Natural killer cell (primary cell): ENCODE results near the gene PRR7. TPM values are rescaled to one million over a fixed set of nuclear protein-coding genes. Genes with fewer than 3 reads are reported as not detected.

Source experiments
- ATAC-seq, 3 donors: fragments of 150-1000 bp in 2 of 3; fragments of 200-7000 bp in 1 of 3; cut with Tn5 transposase; 1 replicate in 1 of 3; 2 replicates in 2 of 3; pipeline ENCODE4 v1.10.0; 2021; ENCODE audit warnings: mild to moderate bottlenecking in 2 of 3, moderate library complexity in 2 of 3
- DNase-seq, 2 donors: peaks; one replicate each; pipeline versions ENCODE4 v3.0.0 to v3.0.0-alpha.2; 2013 to 2021; ENCODE audit warnings: mixed read lengths in 1 of 2
- H3K27ac ChIP-seq: one replicate; pipeline ENCODE4 v1.5.1; 2013; ENCODE audit warnings: mild to moderate bottlenecking, low read length
- H3K27me3 ChIP-seq: one replicate; pipeline ENCODE4 v1.6.1; 2013; ENCODE audit warnings: low read length; ENCODE audit not compliant: control insufficient read depth, insufficient read depth
- H3K36me3 ChIP-seq: one replicate; pipeline ENCODE4 v1.6.1; 2013; ENCODE audit warnings: low read length; ENCODE audit not compliant: control insufficient read depth, insufficient read depth
- H3K4me1 ChIP-seq: one replicate; pipeline ENCODE4 v1.6.1; 2013; ENCODE audit warnings: low read length; ENCODE audit not compliant: control insufficient read depth, insufficient read depth
- H3K4me3 ChIP-seq: one replicate; pipeline ENCODE4 v1.5.1; 2013; ENCODE audit warnings: low read length
- H3K9me3 ChIP-seq: one replicate; pipeline ENCODE4 v1.6.1; 2013; ENCODE audit warnings: low read length; ENCODE audit not compliant: control insufficient read depth, insufficient read depth
- H3K27ac Mint-ChIP-seq, 2 donors: one replicate each; pipeline ENCODE4 v1.8.0; 2022; ENCODE audit warnings: mild to moderate bottlenecking in 2 of 2, mixed read lengths in 2 of 2, moderate library complexity in 1 of 2
- H3K27me3 Mint-ChIP-seq, 2 donors: one replicate each; pipeline ENCODE4 v1.8.0; 2022; ENCODE audit warnings: low read depth in 2 of 2, mixed read lengths in 2 of 2
- H3K36me3 Mint-ChIP-seq: one replicate; pipeline ENCODE4 v1.8.0; 2022; ENCODE audit warnings: mixed read lengths
- H3K4me1 Mint-ChIP-seq, 2 donors: one replicate each; pipeline ENCODE4 v1.8.0; 2022; ENCODE audit warnings: mixed read lengths in 2 of 2
- H3K4me3 Mint-ChIP-seq: one replicate; pipeline ENCODE4 v1.8.0; 2022; ENCODE audit warnings: mild to moderate bottlenecking, moderate library complexity, mixed read lengths
- H3K9me3 Mint-ChIP-seq, 2 donors: one replicate each; pipeline ENCODE4 v1.8.0; 2022; ENCODE audit warnings: mixed read lengths in 2 of 2
- WGBS: methylation state at CpG from one replicate; pipeline ENCODE4 v1.1.7; 2013; ENCODE audit warnings: missing lambda C conversion rate; ENCODE audit not compliant: insufficient coverage; 5-methylcytosine and 5-hydroxymethylcytosine counted together
- intact Hi-C: fragments of 100-400 bp; cut with micrococcal nuclease; formaldehyde crosslinking; loops from one replicate; pipeline ENCODE4 v1.14.2; 2022
- total RNA-seq, 4 donors: library from RNA; stranded (reverse); fragments of 120-200 nt in 1 of 4; gene quantifications; one replicate each; pipeline versions ENCODE4 v1.2.3 to v1.2.4, GENCODE V29; 2013 to 2022
- TF ChIP-seq, protein P1 (sequence below): fragments of 200-600 bp; IDR thresholded peaks from one replicate; pipeline ENCODE4 v1.8.0; 2022; ENCODE audit warnings: antibody characterized with exemption

Gene PRR7
- total RNA-seq, 3 donors from 2014 or later (not counting 1 experiment from before 2014, with no cell fraction given), result 21.6 to 27.9 (median 23.3) TPM

DNA sequence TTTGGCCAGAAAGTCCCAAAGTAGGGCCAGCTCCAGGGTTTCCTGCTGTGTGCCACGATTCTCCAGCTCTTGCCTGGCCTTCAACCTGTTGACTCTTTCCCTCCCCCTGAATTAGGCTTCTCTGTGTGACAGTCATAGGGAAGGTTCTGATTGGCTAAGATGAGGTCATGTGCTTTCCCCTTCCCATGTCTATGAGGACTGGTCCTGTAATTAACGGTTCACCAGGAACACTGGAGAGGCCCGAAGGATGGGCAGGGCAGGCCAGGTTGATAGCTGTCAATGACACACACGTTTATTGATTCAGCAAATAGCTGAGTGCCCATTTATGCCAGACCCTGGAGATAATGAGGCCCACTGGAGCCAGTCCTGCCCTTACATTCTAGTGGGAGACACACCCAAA, 9.0 kb upstream of the PRR7 start:
- WGBS, result 96% methylated on average over 4 of the region's 4 CpGs
- H3K4me1 Mint-ChIP-seq, result peaks cover 10 to 50% of the 10 kb centered on the region in 2 donors
- ATAC-seq, result no peak
- peaks cover 92% of the 10 kb centered on the region for H3K36me3 ChIP-seq
- no peak overlapping the region for H3K4me3 ChIP-seq
- intact Hi-C loops, result loop anchor here (1.0 kb wide), 1 partner anchor 11 kb away; no protein-coding TSS in a partner anchor
- peaks cover 56% of the 10 kb centered on the region for H3K4me1 ChIP-seq
- no peaks in the 10 kb centered on the region for H3K36me3 Mint-ChIP-seq
- no peaks in the 10 kb centered on the region for H3K9me3 ChIP-seq
- TF ChIP-seq, protein P1, sequence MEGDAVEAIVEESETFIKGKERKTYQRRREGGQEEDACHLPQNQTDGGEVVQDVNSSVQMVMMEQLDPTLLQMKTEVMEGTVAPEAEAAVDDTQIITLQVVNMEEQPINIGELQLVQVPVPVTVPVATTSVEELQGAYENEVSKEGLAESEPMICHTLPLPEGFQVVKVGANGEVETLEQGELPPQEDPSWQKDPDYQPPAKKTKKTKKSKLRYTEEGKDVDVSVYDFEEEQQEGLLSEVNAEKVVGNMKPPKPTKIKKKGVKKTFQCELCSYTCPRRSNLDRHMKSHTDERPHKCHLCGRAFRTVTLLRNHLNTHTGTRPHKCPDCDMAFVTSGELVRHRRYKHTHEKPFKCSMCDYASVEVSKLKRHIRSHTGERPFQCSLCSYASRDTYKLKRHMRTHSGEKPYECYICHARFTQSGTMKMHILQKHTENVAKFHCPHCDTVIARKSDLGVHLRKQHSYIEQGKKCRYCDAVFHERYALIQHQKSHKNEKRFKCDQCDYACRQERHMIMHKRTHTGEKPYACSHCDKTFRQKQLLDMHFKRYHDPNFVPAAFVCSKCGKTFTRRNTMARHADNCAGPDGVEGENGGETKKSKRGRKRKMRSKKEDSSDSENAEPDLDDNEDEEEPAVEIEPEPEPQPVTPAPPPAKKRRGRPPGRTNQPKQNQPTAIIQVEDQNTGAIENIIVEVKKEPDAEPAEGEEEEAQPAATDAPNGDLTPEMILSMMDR, result no peak
- DNase-seq, result peak in 1 of 2 donors; percentile 11
- H3K27ac ChIP-seq, result no peak overlapping the region
- H3K27ac Mint-ChIP-seq, result peak overlapping the region; percentile 38 to 48
- H3K9me3 Mint-ChIP-seq, result no peaks in the 10 kb centered on the region
- H3K27me3 Mint-ChIP-seq, result no peaks in the 10 kb centered on the region
- no peaks in the 10 kb centered on the region for H3K27me3 ChIP-seq
- H3K4me3 Mint-ChIP-seq, result no peak overlapping the region

DNA sequence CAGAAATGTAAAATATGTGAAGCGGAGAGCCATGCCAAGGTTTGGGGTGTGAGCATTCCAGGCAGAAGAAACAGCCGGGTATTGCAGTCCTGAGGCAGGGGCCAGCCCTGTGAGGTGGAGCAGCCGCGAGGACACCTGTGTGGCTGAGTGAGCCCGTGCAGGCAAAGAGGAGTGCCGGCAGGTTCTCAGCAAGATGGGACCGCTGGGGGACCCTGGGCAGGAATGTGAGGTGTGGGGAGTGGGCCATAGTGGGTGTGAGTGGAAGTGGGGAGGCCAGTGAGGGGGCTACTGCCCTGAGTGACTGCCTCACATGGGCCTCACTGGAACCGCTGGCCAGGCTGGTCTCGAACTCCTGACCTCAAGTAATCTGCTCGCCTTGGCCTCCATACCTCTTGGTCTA, 8.1 kb upstream of the PRR7 start:
- no peak for ATAC-seq
- no peaks in the 10 kb centered on the region for H3K27me3 ChIP-seq
- Mint-ChIP-seq H3K36me3 (no peaks in the 10 kb centered on the region), H3K27ac (peak overlapping the region; percentile 38 to 48), H3K9me3 (no peaks in the 10 kb centered on the region), H3K4me3 (no peak overlapping the region), H3K4me1 (peaks cover 7 to 45% of the 10 kb centered on the region in 2 donors), H3K27me3 (no peaks in the 10 kb centered on the region)
- intact Hi-C loops, result no loop called here
- no peak overlapping the region for H3K4me3 ChIP-seq
- H3K9me3 ChIP-seq, result no peaks in the 10 kb centered on the region
- H3K4me1 ChIP-seq, result peaks cover 48% of the 10 kb centered on the region
- DNase-seq, result no peak
- no peak overlapping the region for H3K27ac ChIP-seq
- WGBS, result 92% methylated on average over 10 of the region's 10 CpGs
- TF ChIP-seq, protein P1, result no peak
- H3K36me3 ChIP-seq, result peaks cover 89% of the 10 kb centered on the region

DNA sequence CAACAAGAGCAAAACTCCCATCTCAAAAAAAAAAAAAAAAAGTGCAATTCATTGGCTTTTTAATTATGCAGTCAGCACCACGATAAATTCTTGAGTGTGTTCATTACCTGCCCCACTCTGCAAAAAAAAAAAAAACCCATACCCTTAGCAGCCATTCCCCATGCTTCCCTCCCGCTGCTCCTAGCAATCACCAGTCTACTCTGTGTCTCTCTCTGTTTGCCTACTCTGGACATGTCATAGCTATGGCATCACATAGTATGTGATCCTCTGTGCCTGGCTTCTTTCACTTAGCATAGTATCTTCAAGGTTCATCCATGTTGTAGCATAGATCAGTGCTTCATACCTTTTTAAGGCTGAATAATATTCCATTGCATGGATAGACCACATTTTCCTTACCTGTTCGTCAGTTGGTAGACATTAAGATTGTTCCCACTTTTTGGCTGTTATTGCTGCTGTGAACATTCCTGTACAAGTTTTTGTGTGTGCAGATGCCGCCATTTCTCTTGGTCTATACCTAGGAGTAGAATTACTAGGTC, 7.0 kb upstream of the PRR7 start:
- ATAC-seq (no peak), DNase-seq (peak in 1 of 2 donors; percentile 7)
- Histone ChIP-seq H3K4me3 (no peak overlapping the region), H3K4me1 (peaks cover 44% of the 10 kb centered on the region), H3K36me3 (peaks cover 82% of the 10 kb centered on the region), H3K9me3 (no peaks in the 10 kb centered on the region), H3K27ac (no peak overlapping the region), H3K27me3 (no peaks in the 10 kb centered on the region)
- H3K27me3 Mint-ChIP-seq, result no peaks in the 10 kb centered on the region
- WGBS, result 97% methylated on average over 4 of the region's 4 CpGs
- intact Hi-C loops, result no loop called here
- no peaks in the 10 kb centered on the region for H3K9me3 Mint-ChIP-seq
- H3K27ac Mint-ChIP-seq, result peak overlapping the region; percentile 47 to 72
- no peak overlapping the region for H3K4me3 Mint-ChIP-seq
- peaks cover 10 to 46% of the 10 kb centered on the region in 2 donors for H3K4me1 Mint-ChIP-seq
- H3K36me3 Mint-ChIP-seq, result no peaks in the 10 kb centered on the region
- TF ChIP-seq, protein P1, result no peak
